Breast epithelium (tissue), 4 donors: ENCODE data around the gene MYBPC2. TPM values are rescaled to one million over a fixed set of nuclear protein-coding genes. Genes with fewer than 3 reads are reported as not detected.

Experiments
- DNase-seq, 2 donors: peaks; one replicate each; pipeline ENCODE4 v3.0.0-alpha.2; 2019; ENCODE audit warnings: low spot score in 2 of 2
- H3K27ac ChIP-seq, 2 donors: fragments of 200-600 bp; sonication (generic) in 1 of 2; one replicate each; pipeline ENCODE4 v1.5.1; 2016 to 2019; ENCODE audit warnings: mild to moderate bottlenecking in 1 of 2
- H3K27me3 ChIP-seq, 2 donors: fragments of 200-600 bp; sonication (generic) in 1 of 2; one replicate each; pipeline versions ENCODE4 v1.5.1 to v1.6.0; 2017 to 2019; ENCODE audit warnings: control low read depth in 1 of 2, mild to moderate bottlenecking in 1 of 2
- H3K36me3 ChIP-seq: fragments of 200-600 bp; one replicate; pipeline ENCODE4 v1.5.1; 2019
- H3K4me1 ChIP-seq, 2 donors: fragments of 200-600 bp; sonication (generic); one replicate each; pipeline ENCODE4 v1.5.1; 2016 to 2019; ENCODE audit warnings: control low read depth in 1 of 2
- H3K4me3 ChIP-seq, 3 donors: fragments of 200-600 bp; sonication (generic); 1 replicate in 2 of 3; 2 replicates in 1 of 3; pipeline ENCODE4 v1.5.1; 2016 to 2019; ENCODE audit warnings: mild to moderate bottlenecking in 3 of 3, moderate library complexity in 2 of 3
- H3K9me3 ChIP-seq, 2 donors: fragments of 200-600 bp; sonication (generic) in 1 of 2; one replicate each; pipeline ENCODE4 v1.5.1; 2016 to 2019; ENCODE audit warnings: control low read depth in 1 of 2
- CTCF ChIP-seq, 3 donors: fragments of 450-650 bp; IDR thresholded peaks; one replicate each; pipeline ENCODE4 v1.5.1; 2016 to 2017; ENCODE audit warnings: antibody characterized with exemption in 3 of 3, mild to moderate bottlenecking in 3 of 3, moderate library complexity in 3 of 3
- POLR2A ChIP-seq: fragments of 450-650 bp; IDR thresholded peaks from one replicate; pipeline ENCODE4 v1.6.1; 2016; ENCODE audit warnings: antibody characterized with exemption, mild to moderate bottlenecking, moderate library complexity
- POLR2AphosphoS5 ChIP-seq, 3 donors: sonication (generic); formaldehyde crosslinking; IDR thresholded peaks; one replicate each; pipeline ENCODE4 v1.6.1; 2017; ENCODE audit warnings: antibody characterized with exemption in 3 of 3
- intact Hi-C: fragments of 100-400 bp; cut with DNase I; formaldehyde crosslinking; loops from one replicate; pipeline ENCODE4 v1.15.1; 2023; ENCODE audit warnings: low total_unique reads
- total RNA-seq, 3 donors: library from RNA; depleted of rRNA; stranded (reverse); fragments of >200 nt; gene quantifications; one replicate each; pipeline ENCODE4 v1.1.0, GENCODE V29; 2016

MYBPC2 gene
- total RNA-seq, 3 donors from 2014 or later: under 0.01 TPM; not detected in 2

GRCh38 chr19:50416034-50416977 lies 16.4 kb upstream of the MYBPC2 start:
- peaks cover 5 to 44% of the 10 kb centered on the region in 2 donors for H3K27me3 ChIP-seq
- no peak for DNase-seq
- no peaks in the 10 kb centered on the region for H3K36me3 ChIP-seq
- H3K9me3 ChIP-seq: no peaks in the 10 kb centered on the region
- H3K4me1 ChIP-seq: no peaks in the 10 kb centered on the region
- H3K27ac ChIP-seq: no peak overlapping the region
- no peak overlapping the region for H3K4me3 ChIP-seq
- intact Hi-C loops: loop anchor here (2.0 kb wide), 1 partner anchor 22 kb away; no protein-coding TSS in a partner anchor
- no peak for TF ChIP-seq CTCF (IDR thresholded peaks at IDR 0.05)
- no peak for TF ChIP-seq POLR2A
- TF ChIP-seq POLR2AphosphoS5 (IDR thresholded peaks at IDR 0.05): no peak

- no peak for DNase-seq
- peaks cover 5 to 44% of the 10 kb centered on the region in 2 donors for H3K27me3 ChIP-seq
- no peaks in the 10 kb centered on the region for H3K9me3 ChIP-seq
- no peak overlapping the region for H3K27ac ChIP-seq
- intact Hi-C loops: loop anchor here (2.0 kb wide), 1 partner anchor 21 kb away; no protein-coding TSS in a partner anchor
- no peak for TF ChIP-seq POLR2A
- no peak for TF ChIP-seq POLR2AphosphoS5 (IDR thresholded peaks at IDR 0.05)
- no peak for TF ChIP-seq CTCF (IDR thresholded peaks at IDR 0.05)
- H3K36me3 ChIP-seq: no peaks in the 10 kb centered on the region
- no peaks in the 10 kb centered on the region for H3K4me1 ChIP-seq
- no peak overlapping the region for H3K4me3 ChIP-seq
Measured at GRCh38 chr19:50417111-50418081, 15.3 kb upstream of the MYBPC2 start.

- H3K4me3 ChIP-seq: no peak within 1 kb of the TSS
- no peaks in the 10 kb centered on the region for H3K4me1 ChIP-seq
- peaks cover 5 to 44% of the 10 kb centered on the region in 2 donors for H3K27me3 ChIP-seq
- TF ChIP-seq CTCF (IDR thresholded peaks at IDR 0.05) (no peak), POLR2AphosphoS5 (IDR thresholded peaks at IDR 0.05) (no peak), POLR2A (no peak)
- no peaks in the 10 kb centered on the region for H3K36me3 ChIP-seq
- intact Hi-C loops: no loop called here
- no peak for DNase-seq
- H3K9me3 ChIP-seq: no peaks in the 10 kb centered on the region
- no peak within 1 kb of the TSS for H3K27ac ChIP-seq
Measured at GRCh38 chr19:50418176-50419021, 14.3 kb upstream of the MYBPC2 start, which contains the start of gene SPIB. Gene SPIB (plus strand): TSS chr19:50418938. CDS start chr19:50418963, 25 bp downstream.

GRCh38 chr19:50419022-50419579 lies 13.6 kb upstream of the MYBPC2 start:
- Histone ChIP-seq H3K4me3 (no peak overlapping the region), H3K36me3 (no peaks in the 10 kb centered on the region), H3K27ac (no peak overlapping the region), H3K4me1 (no peaks in the 10 kb centered on the region), H3K9me3 (no peaks in the 10 kb centered on the region), H3K27me3 (peaks cover 5 to 44% of the 10 kb centered on the region in 2 donors)
- TF ChIP-seq CTCF (IDR thresholded peaks at IDR 0.05): no peak
- TF ChIP-seq POLR2A: no peak
- no peak for TF ChIP-seq POLR2AphosphoS5 (IDR thresholded peaks at IDR 0.05)
- DNase-seq: no peak
- intact Hi-C loops: no loop called here
